ENCODE data around the gene NCEH1.
A peak's percentile ranks its signal among the peaks of the same experiment; 100 is the strongest.
"Not testable (repeated sequence)": the region's sequence is repeated elsewhere in the genome, so short reads cannot be mapped to it uniquely, and the experiment has no call there.

NCEH1 gene

DNA sequence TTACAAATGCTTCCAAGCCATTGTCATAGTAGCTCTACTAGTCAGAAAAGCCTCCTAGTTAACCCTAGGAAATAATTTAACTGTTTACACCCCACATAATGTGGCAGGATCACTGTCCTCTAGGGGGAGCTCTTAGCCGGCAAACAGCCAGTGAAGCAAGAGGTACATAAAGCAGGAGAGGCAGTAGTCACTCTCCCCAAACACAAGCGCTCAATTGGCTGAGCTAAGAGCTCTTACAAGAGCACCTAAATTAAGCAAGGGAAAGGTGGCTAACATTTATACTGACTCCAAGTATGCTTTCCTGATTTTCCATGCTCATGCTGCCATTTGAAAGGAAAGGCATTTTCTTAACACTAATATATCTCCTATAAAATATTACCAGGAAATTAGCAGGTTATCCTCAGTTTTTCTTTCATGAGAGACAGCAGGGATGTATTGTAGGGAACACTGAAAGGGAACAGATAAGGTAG lies 37.6 kb downstream of the NCEH1 start:
- DNase-seq = peak; percentile 68

DNA sequence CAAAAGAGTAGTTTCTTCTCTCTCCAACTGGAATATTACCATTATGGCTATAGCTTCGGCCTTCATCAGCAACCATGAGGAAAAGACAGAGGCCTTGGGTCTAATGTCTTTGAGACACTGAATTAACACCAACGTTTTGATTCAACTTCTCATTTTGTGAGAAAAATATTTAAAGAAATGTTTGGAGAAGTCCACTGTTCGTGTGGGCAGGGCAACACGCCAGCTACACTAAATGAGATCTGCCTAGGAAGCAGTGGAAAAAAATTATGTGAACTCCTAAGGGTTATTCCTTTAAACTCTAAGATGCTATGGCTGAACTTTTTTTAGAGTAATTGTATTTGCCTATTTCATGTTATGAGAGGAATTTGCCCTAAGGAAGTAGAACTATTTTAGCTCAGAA lies 41.8 kb downstream of the NCEH1 start:
- no peak for DNase-seq

DNA sequence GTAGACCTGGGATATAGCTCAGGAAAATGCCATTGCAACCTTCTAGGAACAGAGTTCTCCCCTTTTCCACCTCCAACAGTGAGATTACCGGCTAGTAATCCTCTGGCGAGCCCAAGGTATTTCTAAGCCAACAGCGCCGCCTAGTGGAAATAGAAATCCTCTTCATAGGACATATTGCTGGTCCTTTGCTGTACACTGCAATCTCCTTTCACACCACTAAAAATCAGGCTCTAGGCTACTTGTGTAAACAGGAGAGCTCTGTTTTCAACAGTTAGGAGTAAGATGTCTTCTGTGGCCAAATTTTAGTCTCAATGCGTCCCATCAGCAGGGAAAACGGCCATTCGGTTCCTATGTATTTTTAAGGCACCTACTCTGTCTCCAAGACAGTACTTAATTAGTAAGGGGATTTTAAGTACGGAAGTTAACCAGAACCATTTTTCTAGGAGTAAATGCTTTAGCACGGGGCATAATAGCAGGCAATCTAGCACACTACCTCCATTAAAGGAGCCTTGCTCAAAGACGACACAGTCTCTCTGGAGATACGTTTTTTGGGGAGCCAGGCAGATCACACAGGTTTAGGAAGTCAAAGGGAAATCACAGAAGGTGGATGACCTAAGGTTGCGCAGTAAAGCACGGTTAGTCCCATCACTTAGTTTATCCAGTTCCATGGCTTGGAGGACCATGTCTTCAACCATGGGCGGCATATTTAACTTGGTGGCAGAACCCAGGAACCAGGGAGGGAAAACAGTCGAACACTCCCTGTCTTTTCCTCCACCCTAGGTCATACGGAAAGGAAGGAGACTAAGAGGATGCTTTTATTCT lies 43.8 kb downstream of the NCEH1 start:
- peak; percentile 79 for DNase-seq

DNA sequence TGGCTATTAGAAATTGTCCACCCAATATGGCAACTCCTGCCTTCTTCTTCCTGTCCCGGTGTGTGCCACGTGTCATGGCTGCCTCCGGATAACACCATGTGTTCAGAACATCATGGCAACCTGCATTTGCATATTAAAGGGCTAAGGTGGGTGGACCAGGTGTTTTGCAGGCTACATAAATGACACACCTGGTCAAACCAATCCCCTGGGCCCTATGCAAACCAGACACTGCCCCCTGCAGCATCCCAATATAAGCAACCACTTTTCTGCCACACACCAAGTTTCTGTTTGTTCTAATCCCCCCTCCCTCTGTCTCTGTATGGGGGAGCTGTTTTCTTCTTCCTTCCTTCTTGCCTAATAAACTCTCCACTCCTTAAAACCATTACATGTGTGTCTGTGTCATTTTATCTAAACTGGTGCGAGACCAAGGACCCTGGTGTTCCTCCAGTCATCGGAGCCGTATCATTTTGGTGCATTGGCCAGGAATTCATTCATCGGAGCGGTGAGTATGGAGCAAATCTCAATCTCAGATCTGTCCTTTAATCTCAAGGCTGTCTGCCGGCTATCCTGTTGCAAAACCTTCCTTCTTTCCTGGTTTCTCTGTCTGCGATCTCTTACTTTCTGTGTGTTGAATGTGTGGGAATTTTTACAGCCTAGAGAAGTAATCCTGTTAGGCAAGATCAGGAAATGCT lies 44.5 kb downstream of the NCEH1 start:
- no peak for DNase-seq

DNA sequence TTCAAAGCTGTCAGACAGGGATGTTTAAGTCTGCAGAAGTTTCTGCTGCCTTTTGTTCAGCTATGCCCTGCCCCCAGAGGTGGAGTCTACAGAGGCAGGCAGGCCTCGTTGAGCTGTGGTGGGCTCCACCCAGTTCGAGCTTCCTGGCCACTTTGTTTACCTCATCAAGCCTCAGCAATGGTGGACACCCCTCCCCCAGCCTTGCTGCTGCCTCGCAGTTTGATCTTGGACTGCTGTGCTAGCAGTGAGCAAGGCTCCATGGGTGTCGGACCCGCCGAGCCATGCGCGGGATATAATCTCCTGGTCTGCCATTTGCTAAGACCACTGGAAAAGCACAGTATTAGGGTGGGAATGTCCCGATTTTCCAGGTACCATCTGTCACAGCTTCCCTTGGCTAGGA lies 45.4 kb downstream of the NCEH1 start:
- not testable (repeated sequence) for DNase-seq

DNA sequence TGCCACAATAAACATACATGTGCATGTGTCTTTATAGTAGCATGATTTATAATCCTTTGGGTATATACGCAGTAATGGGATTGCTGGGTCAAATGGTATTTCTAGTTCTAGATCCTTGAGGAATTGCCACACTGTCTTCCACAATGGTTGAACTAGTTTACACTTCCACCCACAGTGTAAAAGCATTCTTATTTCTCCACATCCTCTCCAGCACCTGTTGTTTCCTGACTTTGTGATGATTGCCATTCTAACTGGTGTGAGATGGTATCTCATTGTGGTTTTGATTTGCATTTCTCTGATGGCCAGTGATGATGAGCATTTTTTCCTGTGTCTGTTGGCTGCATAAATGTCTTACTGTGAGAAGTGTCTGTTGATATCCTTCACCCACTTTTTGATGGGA lies 50.4 kb downstream of the NCEH1 start:
- not testable (repeated sequence) for DNase-seq

DNA sequence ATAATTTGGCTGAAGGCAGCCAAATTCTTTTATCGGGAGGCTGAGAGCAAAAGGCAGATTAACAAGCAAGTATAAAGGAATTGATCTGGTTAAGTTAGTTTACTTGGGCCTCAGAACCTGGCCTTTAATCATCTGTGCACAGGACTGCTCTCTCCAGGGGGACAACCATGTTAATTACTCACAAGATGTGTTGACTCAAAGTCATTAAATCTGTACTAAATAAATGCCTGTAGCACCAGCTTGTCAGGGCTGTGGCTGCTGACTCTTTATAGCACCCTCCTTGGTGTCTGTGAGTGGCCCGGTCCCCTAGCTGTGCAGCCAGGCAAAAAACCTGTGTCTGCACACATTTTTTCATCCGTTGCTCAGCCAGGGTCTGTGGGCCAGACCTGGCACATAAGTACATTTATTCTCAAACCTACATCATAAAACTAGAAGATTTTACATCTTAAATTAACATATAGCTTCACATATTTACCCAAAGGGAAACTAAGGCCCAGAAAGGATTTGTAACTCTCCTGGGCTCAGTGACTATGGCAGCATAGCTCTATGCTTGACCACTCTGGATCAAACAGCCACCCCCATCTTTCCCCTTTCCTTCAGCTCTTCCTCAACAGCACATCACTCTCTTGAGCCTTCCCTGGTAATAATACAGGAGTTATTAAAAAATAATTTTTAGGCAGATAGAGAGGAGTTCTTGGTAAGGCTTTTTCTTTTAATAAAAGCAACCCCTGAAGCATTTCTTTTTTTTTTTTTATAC lies 51.4 kb downstream of the NCEH1 start:
- DNase-seq = no peak

DNA sequence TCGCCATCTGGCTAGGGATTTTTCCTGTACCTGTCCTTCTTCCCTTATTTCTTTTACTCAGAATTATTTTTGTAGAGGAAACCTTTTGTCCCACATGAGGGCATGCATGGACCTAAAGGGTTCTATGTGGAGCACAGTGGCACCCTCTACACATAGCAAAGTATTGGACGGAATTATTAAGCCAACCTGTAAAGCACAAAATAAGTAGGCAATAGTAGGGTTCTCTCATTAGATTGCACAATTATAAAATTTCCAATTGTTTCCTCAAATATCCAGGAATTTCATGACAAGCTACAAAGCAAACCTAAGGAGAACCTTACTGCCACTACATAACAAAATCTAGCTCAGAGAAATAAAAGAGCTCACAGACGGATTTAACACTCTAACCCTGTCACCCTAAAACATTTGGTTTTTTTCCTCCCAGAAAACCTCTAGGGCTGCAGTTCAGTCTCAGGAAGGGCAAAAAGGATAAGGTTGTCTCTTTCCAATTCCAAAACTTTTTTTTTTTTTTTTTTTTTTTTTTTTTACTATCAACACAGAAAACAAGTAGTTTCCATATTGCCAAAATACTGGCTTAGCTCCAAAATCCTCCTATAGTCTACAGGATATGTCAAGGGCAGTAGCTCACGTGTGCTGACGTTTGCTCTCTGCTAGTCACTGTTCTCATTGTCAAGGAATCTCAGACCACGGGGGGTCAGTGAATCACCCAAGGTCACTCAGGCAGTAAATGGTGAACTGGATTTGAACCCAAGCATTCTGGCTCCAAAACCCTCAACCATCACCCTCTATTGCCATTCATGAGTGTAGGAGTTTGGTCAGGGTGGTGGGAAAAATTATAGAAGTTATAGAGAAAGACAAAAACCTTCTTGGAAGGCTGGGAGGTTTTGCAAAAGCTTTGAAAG lies 52.3 kb downstream of the NCEH1 start:
- no peak for DNase-seq

DNA sequence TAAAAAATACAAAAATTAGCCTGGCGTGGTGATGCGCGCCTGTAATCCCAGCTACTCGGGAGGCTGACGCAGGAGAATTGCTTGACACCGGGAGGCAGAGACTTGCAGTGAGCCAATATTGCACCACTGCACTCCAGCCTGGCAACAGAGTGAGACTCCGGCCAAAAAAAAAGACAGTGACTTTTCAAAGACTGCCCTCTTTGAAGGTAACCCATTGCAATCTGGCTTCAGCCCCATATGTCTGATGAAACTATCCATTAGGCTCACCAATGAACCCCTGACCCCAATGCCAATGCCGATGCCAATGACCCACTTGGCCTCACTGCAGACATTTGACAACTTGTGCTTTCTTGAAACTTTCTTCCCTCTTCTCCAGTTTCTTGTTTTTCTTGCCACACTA lies 54.3 kb downstream of the NCEH1 start:
- DNase-seq = no peak

DNA sequence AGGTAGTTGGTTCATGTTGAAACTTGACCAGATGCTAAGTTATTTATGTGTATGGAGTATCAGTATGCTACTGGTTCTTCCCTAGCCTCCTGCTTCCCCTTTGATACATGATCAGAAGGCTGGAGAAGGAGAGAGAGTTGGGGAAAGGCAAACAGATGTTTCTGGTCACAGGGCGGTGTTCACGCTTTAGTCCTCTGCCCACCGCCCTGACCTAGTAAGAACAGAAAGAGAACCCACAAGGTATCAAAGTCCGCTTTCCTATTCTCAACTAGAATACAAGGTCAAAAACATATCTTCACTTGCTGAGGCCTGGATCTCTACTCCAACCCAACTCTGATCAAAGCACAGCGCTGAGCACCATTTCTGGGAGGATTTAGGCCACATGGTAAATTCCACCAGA lies 55.5 kb downstream of the NCEH1 start:
- DNase-seq = no peak

DNA sequence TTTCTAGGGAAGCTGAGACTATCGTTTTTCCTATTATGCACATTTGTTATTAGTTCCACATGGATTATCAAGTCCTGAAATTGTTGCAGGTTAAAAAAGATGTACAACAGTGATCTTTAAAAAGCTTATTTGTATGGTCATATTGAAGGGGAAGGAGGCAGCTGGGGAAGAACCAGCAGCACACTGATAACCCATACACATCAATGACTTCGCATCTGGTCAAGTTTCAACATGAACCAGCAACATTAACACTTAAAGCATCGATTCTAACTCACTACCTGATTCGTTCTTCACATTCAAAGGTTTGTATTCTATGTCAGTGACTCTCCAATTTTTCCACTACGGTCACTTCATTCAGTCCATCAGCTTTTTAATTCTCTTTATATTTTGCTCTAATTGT lies 56.4 kb downstream of the NCEH1 start:
- DNase-seq = no peak

DNA sequence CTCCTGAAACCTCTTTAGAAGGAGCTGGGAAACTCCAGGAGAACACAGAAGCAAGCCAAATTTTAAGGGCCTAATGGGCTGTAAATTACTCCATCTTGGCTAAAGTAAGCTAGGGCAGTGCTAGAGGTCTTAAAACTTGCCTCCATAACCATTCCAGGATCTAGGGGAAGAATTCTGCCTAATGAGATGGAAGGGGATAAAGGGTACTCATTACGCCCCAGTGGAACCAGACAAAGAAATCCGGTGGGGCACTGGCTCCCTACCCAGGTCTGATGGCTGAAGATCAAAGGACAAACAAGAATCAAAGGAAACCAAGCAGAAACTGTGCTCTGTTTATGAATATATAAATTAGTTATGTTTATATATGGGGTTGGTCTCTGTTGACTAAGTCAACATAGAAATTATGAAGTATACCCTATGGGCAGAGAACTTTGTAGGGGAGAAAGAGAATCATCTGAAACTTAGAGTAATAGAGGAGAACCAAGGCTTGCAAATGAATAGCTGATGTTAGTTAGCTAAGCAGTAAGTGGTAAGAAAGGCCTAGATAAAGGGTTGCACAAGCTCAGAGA lies 57.8 kb downstream of the NCEH1 start:
- no peak for DNase-seq

DNA sequence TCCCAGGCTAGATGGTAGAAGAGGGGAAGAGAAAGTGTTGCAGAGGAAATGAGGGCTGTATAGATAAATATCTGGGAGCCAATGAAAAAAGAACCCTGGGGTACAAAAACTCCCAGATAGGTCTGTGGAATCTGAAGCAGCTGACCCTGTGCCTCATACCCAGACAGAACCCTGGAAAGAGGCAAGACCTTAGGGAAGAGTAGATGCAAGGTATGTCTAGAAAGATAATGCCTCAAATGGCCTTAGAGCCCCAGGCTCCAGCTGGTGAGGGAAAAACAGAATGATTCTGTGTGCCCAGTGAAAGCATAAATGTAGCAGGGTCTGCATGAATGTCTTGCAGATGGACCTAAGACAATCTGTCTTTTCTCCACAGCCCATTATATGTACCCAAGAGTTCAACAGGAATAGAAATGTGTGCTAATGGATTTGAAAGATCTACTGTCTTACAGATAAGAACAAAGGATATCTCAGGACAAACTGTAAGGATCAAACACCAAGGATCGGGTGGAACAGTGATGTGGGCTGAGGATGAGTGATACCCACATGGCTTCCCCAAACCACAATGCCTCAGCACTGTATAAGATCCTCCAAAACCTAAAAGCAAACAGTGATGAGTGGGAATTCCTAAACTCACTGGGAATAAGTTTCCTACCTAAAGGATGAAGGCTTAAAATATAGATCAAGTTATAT lies 58.8 kb downstream of the NCEH1 start:
- no peak for DNase-seq

DNA sequence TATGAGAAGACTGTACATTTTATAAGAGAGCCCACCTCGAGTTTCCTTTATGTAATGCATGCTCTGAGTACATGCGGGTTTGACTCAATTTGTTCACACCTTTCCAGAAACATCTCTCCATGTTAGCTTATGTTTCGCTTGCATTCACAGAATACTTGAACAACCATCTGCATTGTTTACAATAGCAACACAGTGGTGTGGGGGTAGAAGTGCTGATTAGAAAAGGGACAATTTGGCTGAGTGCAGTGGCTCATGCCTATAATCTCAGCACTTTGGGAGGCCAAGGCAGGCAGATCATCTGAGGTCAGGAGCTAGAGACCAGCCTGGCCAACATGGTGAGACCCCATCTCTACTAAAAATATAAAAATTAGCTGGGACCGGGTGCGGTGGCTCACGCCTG lies 60.9 kb downstream of the NCEH1 start:
- no peak for DNase-seq

DNA sequence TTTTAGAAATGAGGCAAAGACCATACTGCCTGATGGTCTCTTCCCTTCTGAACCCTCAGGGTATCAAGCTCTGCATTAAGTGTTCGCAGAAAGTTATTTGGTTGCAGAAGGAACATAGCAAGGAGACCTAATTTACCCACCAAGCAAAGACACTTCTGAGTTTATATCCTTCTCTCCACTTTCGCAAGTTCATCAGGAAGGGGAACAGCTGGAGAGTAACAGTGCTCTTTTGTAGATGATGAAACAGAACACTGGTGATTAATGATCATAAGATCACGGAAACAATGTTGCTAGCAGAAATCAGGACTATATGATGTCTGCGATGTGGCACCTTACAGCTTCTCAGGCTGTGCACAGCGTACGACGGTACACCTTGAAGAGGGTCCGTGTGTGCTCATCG lies 62.1 kb downstream of the NCEH1 start:
- DNase-seq = no peak

DNA sequence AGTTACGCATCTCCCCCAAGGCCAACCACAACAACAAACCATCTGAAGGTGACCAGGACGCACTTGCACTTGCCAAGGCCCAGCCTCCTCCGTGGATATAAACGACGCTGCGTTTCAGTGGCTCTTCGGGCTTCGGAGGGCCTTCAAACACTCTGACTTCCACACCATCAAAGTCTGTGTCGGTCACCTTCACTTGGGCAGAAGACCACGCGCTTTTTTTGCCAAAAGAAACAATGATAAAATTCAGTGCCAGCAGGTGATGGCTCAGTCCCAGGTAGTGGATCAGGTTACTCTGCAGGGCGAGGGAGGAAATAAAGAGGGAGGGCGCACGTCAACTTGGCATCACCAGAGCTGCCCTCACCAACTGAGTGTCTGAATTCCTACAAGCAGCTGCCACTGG lies 63.0 kb downstream of the NCEH1 start:
- peak; percentile 87 for DNase-seq

DNA sequence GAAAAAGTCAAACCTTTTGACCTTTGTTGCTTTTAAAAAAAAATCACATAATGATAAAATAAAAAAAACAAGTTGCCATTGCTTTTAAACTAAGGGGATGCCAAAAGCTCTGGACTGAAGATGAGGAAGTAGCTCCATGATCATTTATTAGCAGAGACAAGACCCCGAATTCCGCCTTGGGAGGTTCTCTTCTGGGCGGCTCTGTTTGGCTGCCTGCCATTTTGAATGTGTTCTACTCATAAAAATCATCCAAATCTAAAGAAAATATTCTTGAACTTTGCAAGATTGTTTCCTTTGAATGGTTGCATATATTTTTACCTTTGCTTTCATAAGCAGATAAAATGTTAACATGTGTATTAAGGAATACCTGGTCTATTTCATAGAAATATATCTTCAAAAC lies 63.8 kb downstream of the NCEH1 start:
- DNase-seq = no peak

DNA sequence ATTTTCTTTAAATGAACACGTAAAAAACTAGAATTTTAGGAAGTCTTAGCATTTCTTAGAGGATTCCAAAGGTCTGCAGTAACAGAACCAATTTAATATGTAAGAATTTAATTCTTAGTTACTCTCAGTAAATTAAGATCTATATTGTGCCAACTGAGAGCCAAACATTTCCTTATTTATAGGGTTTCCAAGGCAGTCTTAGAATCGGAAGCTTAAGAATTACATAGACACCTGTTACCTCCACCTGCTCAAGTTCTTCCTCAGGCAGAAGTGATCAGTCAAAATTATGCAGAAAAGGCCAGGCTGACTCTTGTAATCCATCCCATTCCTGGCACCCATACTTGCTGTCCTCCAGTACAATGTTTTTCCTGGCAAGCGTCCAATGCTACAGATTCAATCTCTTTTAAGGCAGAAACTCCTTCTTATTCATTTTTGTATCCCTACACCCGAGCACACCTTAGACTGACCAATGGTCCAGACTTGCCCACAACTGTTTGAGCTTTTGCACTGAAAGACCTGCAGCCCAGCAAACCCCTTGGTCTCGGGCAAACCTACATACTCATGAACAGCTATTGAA lies 64.3 kb downstream of the NCEH1 start:
- DNase-seq = peak; percentile 56

DNA sequence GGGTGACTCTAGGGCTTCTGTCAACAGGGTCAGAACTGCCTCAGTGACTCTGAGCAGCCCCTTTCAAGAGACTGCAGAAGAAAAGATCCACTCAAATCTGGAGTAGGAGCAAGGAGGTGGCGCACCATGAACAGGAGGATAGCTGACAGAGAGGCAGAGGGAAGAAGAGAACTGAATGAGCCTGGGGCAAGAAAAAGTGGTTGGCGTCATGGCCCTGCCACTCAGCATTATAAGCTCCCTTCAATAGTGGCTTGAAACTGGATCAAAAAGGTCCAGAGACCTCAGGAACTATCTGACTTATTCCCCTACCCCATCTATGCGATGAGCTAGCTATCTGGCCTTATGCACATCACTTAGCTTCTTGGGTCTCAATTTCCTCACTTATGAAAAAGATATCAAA lies 66.6 kb downstream of the NCEH1 start:
- DNase-seq = no peak

DNA sequence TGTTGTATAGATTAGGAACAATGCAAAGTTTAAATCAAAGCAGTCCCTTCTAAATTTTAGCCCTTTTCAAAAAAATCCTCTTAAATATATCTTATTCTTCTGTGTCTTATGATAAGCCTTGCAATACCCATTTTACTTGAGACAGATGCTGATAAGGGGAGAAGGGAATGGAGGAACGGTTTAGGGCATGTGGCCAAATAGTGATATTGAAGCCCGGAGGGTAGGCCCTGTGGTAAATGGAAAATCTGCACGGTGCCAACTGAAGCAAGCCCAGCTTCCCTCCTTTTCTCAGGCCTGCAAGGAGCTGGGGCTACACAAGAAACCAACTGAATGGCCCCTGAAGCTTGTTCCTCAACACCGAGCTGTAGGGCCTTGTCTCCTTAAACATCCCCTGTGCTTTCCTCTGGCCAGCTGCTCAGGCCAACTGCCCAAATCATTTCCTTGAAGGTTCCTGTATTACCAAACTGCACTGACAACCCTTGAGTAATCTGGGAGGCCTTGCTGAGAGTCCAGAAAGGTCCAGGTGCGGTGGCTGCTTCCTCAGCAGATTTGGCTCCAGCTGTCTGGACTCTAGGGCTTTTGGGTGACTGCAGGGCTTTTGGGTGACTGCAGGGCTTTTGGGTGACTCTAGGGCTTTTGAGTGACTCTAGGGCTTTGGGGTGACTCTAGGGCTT lies 67.2 kb downstream of the NCEH1 start:
- DNase-seq = no peak

DNA sequence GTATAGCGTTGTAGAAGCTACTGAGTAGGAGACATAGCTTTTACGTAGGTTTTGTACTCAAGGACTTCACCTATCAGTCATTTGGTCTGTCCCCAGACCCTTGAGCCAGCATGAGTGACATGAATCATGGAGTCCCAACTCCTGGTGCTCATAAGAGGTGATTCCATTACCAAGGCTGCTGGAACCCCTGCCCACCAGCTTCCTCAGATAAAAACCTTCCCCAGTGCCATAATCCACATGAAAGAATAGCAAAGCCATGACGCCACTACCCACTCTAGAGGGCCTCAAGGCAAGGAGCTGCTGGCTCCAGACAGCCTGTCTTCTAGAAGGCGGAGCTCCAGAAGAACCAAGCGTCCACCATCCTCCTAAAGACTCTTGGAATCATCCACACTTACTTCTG lies 69.6 kb downstream of the NCEH1 start:
- DNase-seq = no peak

Measured in NCI-H1092 treated with DMSO at 0.1 percent for 48 hours (cell line).